ENCODE data around the gene TNS1.

Gene TNS1

GRCh38 chr2:217909156-217909820 lies 93.5 kb downstream of the TNS1 start:
- Histone ChIP-seq H3F3A (ENCODE audit: insufficient read depth, low read length) (no peaks in the 10 kb centered on the region), H3K4me1 (ENCODE audit: low read length) (no peaks in the 10 kb centered on the region), H3K27me3 (replicated peaks; ENCODE audit: insufficient read depth, low read length) (peaks cover 8% of the 10 kb centered on the region; the same call in 1 of the 2 replicates), H3K4me2 (ENCODE audit: low read depth, low read length) (no peak overlapping the region), H3K79me2 (ENCODE audit: low read length) (no peaks in the 10 kb centered on the region), H3K36me3 (replicated peaks; ENCODE audit: insufficient read depth, low read length) (no peaks in the 10 kb centered on the region), H4K20me1 (ENCODE audit: insufficient read depth, low read length) (no peaks in the 10 kb centered on the region), H3K4me3 (ENCODE audit: low read length) (no peak overlapping the region), H2AFZ (ENCODE audit: low read length) (no peak overlapping the region), H3K9me3 (replicated peaks; ENCODE audit: insufficient read depth, low read length) (no peaks in the 10 kb centered on the region), H3K9ac (ENCODE audit: low read length) (no peak overlapping the region), H3K9me2 (replicated peaks; ENCODE audit: insufficient read depth, low read length) (no peaks in the 10 kb centered on the region), H3K27ac (ENCODE audit: low read length) (no peak overlapping the region)
- no peak for DNase-seq
- TF ChIP-seq EZH2phosphoT487 (IDR thresholded peaks at IDR 0.05; ENCODE audit: low read length) (no peak), EZH2 (optimal IDR thresholded peaks at IDR 0.05; ENCODE audit: low read depth, low read length) (no peak)
- TF ChIP-seq, protein P1, sequence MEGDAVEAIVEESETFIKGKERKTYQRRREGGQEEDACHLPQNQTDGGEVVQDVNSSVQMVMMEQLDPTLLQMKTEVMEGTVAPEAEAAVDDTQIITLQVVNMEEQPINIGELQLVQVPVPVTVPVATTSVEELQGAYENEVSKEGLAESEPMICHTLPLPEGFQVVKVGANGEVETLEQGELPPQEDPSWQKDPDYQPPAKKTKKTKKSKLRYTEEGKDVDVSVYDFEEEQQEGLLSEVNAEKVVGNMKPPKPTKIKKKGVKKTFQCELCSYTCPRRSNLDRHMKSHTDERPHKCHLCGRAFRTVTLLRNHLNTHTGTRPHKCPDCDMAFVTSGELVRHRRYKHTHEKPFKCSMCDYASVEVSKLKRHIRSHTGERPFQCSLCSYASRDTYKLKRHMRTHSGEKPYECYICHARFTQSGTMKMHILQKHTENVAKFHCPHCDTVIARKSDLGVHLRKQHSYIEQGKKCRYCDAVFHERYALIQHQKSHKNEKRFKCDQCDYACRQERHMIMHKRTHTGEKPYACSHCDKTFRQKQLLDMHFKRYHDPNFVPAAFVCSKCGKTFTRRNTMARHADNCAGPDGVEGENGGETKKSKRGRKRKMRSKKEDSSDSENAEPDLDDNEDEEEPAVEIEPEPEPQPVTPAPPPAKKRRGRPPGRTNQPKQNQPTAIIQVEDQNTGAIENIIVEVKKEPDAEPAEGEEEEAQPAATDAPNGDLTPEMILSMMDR (IDR thresholded peaks at IDR 0.05; ENCODE audit: low read length), result no peak

GRCh38 chr2:217908544-217908943 lies 94.3 kb downstream of the TNS1 start:
- no peaks in the 10 kb centered on the region for H4K20me1 ChIP-seq (ENCODE audit: insufficient read depth, low read length)
- H3F3A ChIP-seq (ENCODE audit: insufficient read depth, low read length), result no peaks in the 10 kb centered on the region
- TF ChIP-seq EZH2 (optimal IDR thresholded peaks at IDR 0.05; ENCODE audit: low read depth, low read length), result no peak
- no peak for TF ChIP-seq EZH2phosphoT487 (IDR thresholded peaks at IDR 0.05; ENCODE audit: low read length)
- TF ChIP-seq, protein P1 (IDR thresholded peaks at IDR 0.05; ENCODE audit: low read length), result no peak
- no peaks in the 10 kb centered on the region for H3K4me1 ChIP-seq (ENCODE audit: low read length)
- no peak overlapping the region for H3K9ac ChIP-seq (ENCODE audit: low read length)
- H3K27ac ChIP-seq (ENCODE audit: low read length), result no peak overlapping the region
- no peaks in the 10 kb centered on the region for H3K9me3 ChIP-seq (replicated peaks; ENCODE audit: insufficient read depth, low read length)
- H3K4me3 ChIP-seq (ENCODE audit: low read length), result no peak overlapping the region
- H2AFZ ChIP-seq (ENCODE audit: low read length), result no peak overlapping the region
- no peak for DNase-seq
- H3K36me3 ChIP-seq (replicated peaks; ENCODE audit: insufficient read depth, low read length), result no peaks in the 10 kb centered on the region
- H3K79me2 ChIP-seq (ENCODE audit: low read length), result no peaks in the 10 kb centered on the region
- H3K4me2 ChIP-seq (ENCODE audit: low read depth, low read length), result no peak overlapping the region
- no peaks in the 10 kb centered on the region for H3K9me2 ChIP-seq (replicated peaks; ENCODE audit: insufficient read depth, low read length)
- peaks cover 4% of the 10 kb centered on the region; the same call in 1 of the 2 replicates for H3K27me3 ChIP-seq (replicated peaks; ENCODE audit: insufficient read depth, low read length)

DNA sequence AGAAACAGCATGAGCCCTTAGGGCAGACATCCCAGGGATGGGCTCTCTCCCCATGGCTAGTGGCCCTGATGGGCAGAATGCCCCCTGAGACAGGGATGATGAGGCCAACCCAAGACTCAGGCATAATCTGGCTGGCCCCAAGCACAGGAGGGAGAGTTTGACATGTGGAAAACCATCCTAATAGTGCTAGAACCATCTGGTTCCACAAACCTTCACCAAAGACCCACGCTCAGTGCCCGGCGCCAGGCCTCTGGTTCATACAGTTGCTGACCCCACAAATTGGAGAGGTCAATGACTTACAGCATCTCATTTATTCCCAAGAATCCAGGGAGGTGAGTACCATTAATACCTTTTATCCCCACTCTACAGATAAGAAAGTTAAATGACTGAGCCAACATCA lies 95.5 kb downstream of the TNS1 start:
- H3F3A ChIP-seq (ENCODE audit: insufficient read depth, low read length), result no peaks in the 10 kb centered on the region
- no peaks in the 10 kb centered on the region for H3K9me2 ChIP-seq (replicated peaks; ENCODE audit: insufficient read depth, low read length)
- TF ChIP-seq EZH2phosphoT487 (IDR thresholded peaks at IDR 0.05; ENCODE audit: low read length), result no peak
- TF ChIP-seq EZH2 (optimal IDR thresholded peaks at IDR 0.05; ENCODE audit: low read depth, low read length), result no peak
- TF ChIP-seq, protein P1 (IDR thresholded peaks at IDR 0.05; ENCODE audit: low read length), result no peak
- H3K27ac ChIP-seq (ENCODE audit: low read length), result no peak overlapping the region
- H3K4me3 ChIP-seq (ENCODE audit: low read length), result no peak overlapping the region
- H3K36me3 ChIP-seq (replicated peaks; ENCODE audit: insufficient read depth, low read length), result no peaks in the 10 kb centered on the region
- no peak for DNase-seq
- H3K9me3 ChIP-seq (replicated peaks; ENCODE audit: insufficient read depth, low read length), result no peaks in the 10 kb centered on the region
- no peak overlapping the region for H2AFZ ChIP-seq (ENCODE audit: low read length)
- H4K20me1 ChIP-seq (ENCODE audit: insufficient read depth, low read length), result no peaks in the 10 kb centered on the region
- no peaks in the 10 kb centered on the region for H3K4me1 ChIP-seq (ENCODE audit: low read length)
- no peak overlapping the region for H3K4me2 ChIP-seq (ENCODE audit: low read depth, low read length)
- no peaks in the 10 kb centered on the region for H3K79me2 ChIP-seq (ENCODE audit: low read length)
- peaks cover 4% of the 10 kb centered on the region; the same call in 1 of the 2 replicates for H3K27me3 ChIP-seq (replicated peaks; ENCODE audit: insufficient read depth, low read length)
- no peak overlapping the region for H3K9ac ChIP-seq (ENCODE audit: low read length)

Measured in MM.1S (cell line).